PFSK-1 (cell line): ENCODE data around the gene ACOT7.

Experiments
- FOXP2 ChIP-seq: optimal IDR thresholded peaks from 2 replicates; pipeline ENCODE3; 2011; ENCODE audit warnings: borderline replicate concordance, control low read depth, inconsistent platforms; ENCODE audit not compliant: insufficient read depth; ENCODE audit errors: extremely low read length, extremely low read depth
- POLR2AphosphoS5 ChIP-seq: IDR thresholded peaks from 2 replicates; pipeline ENCODE4 v1.6.1; 2012; ENCODE audit warnings: low read depth, mild to moderate bottlenecking, control low read depth, low read length, moderate library complexity
- REST ChIP-seq, 2 experiments: IDR thresholded peaks; 2 replicates each; pipeline versions ENCODE4 v1.6.1 to v1.8.0; 2011 to 2012; ENCODE audit warnings: low read depth in 2 of 2, low read length in 2 of 2, control low read depth in 1 of 2, inconsistent platforms in 1 of 2, mild to moderate bottlenecking in 1 of 2, moderate library complexity in 1 of 2; ENCODE audit not compliant: insufficient read depth in 1 of 2
- SIN3A ChIP-seq: IDR thresholded peaks from 2 replicates; pipeline ENCODE4 v1.6.1; 2012; ENCODE audit warnings: mild to moderate bottlenecking, low read length, moderate library complexity, borderline replicate concordance; ENCODE audit not compliant: insufficient read depth
- TAF1 ChIP-seq: IDR thresholded peaks from 2 replicates; pipeline ENCODE4 v1.6.1; 2012; ENCODE audit warnings: low read length, control low read depth, borderline replicate concordance; ENCODE audit not compliant: insufficient read depth

Gene ACOT7

DNA sequence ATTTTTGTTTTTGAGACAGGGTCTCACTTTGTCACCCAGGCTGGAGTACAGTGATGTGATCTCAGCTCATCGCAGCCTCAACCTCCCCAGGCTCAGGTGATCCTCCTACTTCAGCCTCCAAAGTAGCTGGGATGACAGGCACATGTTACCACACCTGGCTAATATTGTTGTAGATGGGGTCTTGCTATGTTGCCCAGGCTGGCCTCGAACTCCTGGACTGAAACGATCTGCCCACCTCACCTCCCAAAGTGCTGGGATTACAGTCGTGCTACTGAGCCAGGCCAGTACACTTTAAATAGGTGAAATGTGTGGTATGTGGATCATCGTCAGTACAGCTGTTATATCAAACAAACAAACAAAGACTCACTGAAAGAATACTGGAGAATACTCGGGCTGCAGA is 97.7 kb downstream of the ACOT7 start:
- TF ChIP-seq TAF1 (no peak), POLR2AphosphoS5 (no peak), FOXP2 (no peak), REST (IDR thresholded peaks at IDR 0.05; ENCODE audit: insufficient read depth in 1 of 2, low read depth in 2 of 2, low read length in 2 of 2) (no peak), SIN3A (no peak)

GRCh38 chr1:6294890-6295556 is 98.5 kb downstream of the ACOT7 start:
- TF ChIP-seq SIN3A = no peak
- no peak for TF ChIP-seq FOXP2
- TF ChIP-seq POLR2AphosphoS5 = no peak
- TF ChIP-seq TAF1 = no peak
- no peak for TF ChIP-seq REST (IDR thresholded peaks at IDR 0.05; ENCODE audit: insufficient read depth in 1 of 2, low read depth in 2 of 2, low read length in 2 of 2)

GRCh38 chr1:6294080-6294889 is 99.3 kb downstream of the ACOT7 start:
- TF ChIP-seq TAF1 (no peak), SIN3A (no peak), POLR2AphosphoS5 (no peak), REST (IDR thresholded peaks at IDR 0.05; ENCODE audit: insufficient read depth in 1 of 2, low read depth in 2 of 2, low read length in 2 of 2) (no peak), FOXP2 (no peak)

DNA sequence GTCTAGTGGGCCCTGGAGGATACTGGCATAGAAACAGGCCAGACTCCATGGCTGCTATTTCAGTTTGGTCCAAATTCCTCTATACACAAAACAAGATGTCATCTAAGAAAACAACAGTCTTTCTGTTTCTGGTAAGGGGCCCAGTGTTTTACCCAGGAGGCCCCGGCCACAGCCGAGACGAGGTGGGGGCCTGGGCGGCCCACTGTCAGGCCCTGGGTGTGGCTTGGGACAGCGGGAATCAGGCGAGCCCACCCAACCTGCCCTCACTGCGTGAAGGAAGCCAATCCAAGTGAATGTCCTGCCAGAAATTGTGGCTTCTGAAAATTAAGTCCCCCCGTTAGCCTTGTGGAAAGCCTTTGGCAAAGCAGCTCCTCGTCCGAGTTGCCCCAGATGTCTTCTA is 101.5 kb downstream of the ACOT7 start:
- no peak for TF ChIP-seq FOXP2
- no peak for TF ChIP-seq POLR2AphosphoS5
- TF ChIP-seq TAF1 = no peak
- no peak for TF ChIP-seq REST (IDR thresholded peaks at IDR 0.05; ENCODE audit: insufficient read depth in 1 of 2, low read depth in 2 of 2, low read length in 2 of 2)
- TF ChIP-seq SIN3A = no peak
